Testis (tissue), 2 donors: ENCODE results near the gene ZNF628.

Source experiments
- CTCF ChIP-seq, 3 experiments: fragments of 450-650 bp in 2 of 3; fragments of 200-600 bp in 1 of 3; sonication (generic) in 1 of 3; IDR thresholded peaks; one replicate each; pipeline ENCODE4 v1.5.1; 2016 to 2019; ENCODE audit warnings: antibody characterized with exemption in 3 of 3, mild to moderate bottlenecking in 2 of 3, moderate library complexity in 1 of 3
- POLR2A ChIP-seq: fragments of 450-650 bp; IDR thresholded peaks from one replicate; pipeline ENCODE4 v1.6.1; 2017; ENCODE audit warnings: antibody characterized with exemption, mild to moderate bottlenecking, moderate library complexity

DNA sequence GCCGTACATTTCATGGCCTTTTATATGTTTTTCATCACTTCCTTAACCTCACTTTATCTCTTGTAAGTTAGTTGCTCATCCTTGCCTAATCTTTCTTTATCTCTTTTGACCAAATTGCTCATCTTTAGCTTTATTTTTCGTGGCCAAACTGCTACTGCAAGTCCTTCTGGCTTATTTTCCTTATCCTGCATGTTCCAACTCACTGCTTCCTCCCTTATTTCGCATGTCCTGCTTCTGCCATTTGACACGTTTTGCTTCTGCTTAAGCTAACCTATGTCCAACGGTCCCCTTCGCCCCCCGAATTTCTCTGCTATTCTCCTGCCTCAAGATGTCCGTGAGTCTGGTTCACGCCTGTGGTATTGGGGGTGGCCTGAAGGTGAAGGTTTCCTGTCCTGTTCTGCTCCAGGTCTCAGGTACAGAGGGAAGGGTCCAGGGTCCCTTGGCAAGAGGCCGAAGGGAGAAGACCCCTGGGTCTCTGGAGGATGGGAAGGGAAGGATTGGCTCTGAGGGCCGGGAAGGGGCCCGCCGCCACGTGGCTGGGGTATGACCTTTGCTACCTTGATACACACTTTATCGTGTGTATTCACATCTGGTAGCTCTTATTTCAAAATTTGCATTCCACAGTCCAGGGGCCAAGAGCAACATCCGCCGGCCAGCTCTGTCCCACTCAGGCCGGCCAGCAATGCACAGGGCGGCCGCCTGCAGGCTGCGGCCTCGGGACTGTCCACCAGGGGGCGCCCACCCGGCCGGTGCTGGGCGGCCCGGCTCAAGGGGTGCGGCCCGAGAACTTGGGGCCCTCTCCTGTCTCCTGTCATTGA, 9.0 kb upstream of the ZNF628 start:
- TF ChIP-seq CTCF (IDR thresholded peaks at IDR 0.05) (peak; percentile 93 to 99 (median 97)), POLR2A (no peak)
